AG09319 (cell line): ENCODE measurements around the gene LPIN3.

ENCODE experiments used
- DNase-seq: peaks from one replicate; pipeline ENCODE4 v3.0.0-alpha.2; 2010; ENCODE audit warnings: low read depth; ENCODE audit errors: extremely low read depth
- CTCF ChIP-seq: IDR thresholded peaks from 2 replicates; pipeline ENCODE4 v1.5.1; 2011; ENCODE audit warnings: low read depth, mild to moderate bottlenecking, inconsistent platforms, low read length, moderate library complexity

LPIN3 gene

GRCh38 chr20:41334443-41335421 is 5.9 kb upstream of the LPIN3 start:
- DNase-seq: no peak

GRCh38 chr20:41335591-41335990 is 5.0 kb upstream of the LPIN3 start:
- DNase-seq: no peak
- no peak for TF ChIP-seq CTCF

More at GRCh38 chr20:41334443-41335421, 5.9 kb upstream of the LPIN3 start:
- no peak for TF ChIP-seq CTCF

- no peak for DNase-seq
- no peak for TF ChIP-seq CTCF
These were observed 3.7 kb upstream of the LPIN3 start for GRCh38 chr20:41336711-41337492.

GRCh38 chr20:41339957-41340326 is 679 bp upstream of the LPIN3 start:
- no peak for DNase-seq
- TF ChIP-seq CTCF: peak; percentile 87

GRCh38 chr20:41342474-41343464 is 2.1 kb downstream of the LPIN3 start:
- DNase-seq: no peak

GRCh38 chr20:41344477-41344876 is 3.9 kb downstream of the LPIN3 start:
- TF ChIP-seq CTCF: no peak
- DNase-seq: no peak

More at GRCh38 chr20:41342474-41343464, 2.1 kb downstream of the LPIN3 start:
- no peak for TF ChIP-seq CTCF
